Fibroblast of peridontal ligament (primary cell): ENCODE measurements around the gene ABHD17B.
A peak's percentile ranks its signal among the peaks of the same experiment; 100 is the strongest.

Experiments used
- DNase-seq: peaks from one replicate; pipeline ENCODE4 v3.0.0-alpha.2; 2010; ENCODE audit errors: extremely low read depth

ABHD17B gene

DNA sequence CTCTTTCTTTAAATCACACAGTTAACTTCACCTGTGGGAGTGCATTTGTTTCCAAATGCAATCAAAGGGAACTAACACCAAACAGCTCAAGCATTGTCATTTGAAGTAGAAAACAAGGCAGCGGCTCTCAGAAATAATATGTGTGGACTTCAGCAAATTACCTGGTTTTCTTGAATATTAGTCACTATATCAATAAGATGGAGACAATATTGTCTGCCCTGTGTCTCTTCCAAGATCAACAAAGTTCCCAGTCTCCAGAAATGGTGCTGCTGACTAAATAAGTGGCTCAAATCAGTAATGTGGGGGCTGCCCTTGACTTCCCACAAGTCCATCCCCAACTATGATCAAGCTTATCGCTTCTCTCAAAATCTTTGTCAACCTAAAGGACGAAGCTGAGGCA lies 89.6 kb downstream of the ABHD17B start:
- no peak for DNase-seq

DNA sequence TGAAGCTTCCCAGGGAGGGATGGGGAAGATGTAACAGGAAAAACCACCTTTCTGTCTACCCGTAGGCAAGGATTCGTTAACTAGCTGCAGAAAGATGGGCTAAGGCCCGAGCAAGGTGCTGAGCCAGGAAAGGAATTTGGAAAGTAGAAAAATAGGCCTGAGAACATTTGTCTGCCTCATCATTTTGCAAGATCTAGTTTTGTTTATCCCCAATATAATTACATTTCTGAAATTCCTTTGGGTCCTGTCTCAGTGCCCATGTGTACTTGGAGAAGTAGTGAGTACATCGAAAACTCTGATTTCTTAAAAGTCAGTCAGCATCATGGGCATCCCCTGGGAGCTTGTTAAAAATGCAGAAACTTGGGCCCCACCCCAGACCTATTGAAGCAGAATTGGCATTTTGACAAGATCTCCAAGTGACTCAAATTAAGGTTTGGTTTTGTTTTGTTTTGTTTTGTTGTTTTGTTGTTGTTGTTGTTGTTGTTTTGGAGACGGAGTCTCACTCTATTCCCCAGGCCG lies 90.5 kb downstream of the ABHD17B start:
- peak; percentile 50 for DNase-seq

DNA sequence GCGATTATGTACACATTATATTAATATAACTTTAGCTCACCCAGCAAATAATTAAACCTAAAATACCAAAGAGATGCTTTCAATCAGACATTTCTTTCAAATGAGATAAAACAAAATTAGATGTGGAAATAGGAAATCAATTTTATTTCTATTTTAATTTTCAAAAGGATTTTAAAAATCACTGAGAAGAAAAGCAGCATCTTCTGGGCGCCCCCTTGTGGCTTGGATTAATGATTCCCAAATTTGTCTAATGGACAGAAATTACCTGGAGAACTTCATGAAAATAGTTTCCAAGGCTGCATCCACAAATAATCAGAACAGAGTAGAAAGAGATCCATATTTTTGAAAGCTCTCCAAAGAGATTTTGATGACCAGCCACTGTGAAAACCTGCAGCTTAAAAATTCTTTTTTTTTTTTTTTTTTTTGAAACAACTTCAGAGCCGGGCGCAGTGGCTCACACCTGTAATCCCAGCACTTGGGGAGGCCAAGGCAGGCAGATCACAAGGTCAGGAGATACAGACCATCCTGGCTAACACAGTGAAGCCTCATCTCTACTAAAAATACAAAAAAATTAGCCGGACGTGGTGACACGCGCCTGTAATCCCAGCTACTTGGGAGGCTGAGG lies 91.8 kb downstream of the ABHD17B start:
- peak; percentile 65 for DNase-seq

DNA sequence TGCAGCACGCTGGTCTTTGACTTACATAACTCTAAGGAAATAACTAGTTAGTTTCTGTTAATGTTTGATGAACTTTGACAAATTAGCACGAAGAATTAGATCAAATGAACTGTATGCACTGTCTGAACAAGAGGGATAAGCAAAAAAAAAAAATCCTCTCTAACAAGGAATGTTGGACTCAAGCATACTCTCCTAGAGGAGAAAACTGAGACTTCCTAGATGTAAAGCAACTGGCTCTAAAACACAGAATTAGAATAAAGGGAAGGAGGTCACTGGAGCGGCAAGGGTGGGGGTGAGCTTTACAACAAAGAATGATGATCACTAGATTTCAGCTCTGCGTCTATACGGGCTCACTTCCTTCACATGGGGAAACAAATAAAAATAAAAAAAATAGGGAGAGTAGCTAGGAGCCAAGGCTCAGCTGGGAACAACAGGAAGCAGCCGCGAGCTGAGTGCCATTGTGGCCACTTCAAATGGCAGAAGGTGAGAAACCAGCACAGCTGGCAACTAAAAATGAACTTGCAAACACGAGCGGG lies 94.0 kb downstream of the ABHD17B start:
- DNase-seq = no peak
